Small intestine (tissue), 7 donors: ENCODE results near the gene SLC16A14. TPM values are rescaled to one million over a fixed set of nuclear protein-coding genes. Genes with fewer than 3 reads are reported as not detected.

Experiments
- DNase-seq, 2 donors: peaks; one replicate each; pipeline versions ENCODE4 v3.0.0 to v3.0.0-alpha.2; 2013
- FAIRE-seq: peaks from 2 replicates; lab custom pipeline; 2012; peaks lifted over from hg19 to GRCh38; lab: Jason Lieb, UNC
- H3K27ac ChIP-seq, 3 donors: one replicate each; pipeline ENCODE4 v1.5.1; 2013; ENCODE audit warnings: low read length in 2 of 3, mild to moderate bottlenecking in 2 of 3, control low read depth in 1 of 3, inconsistent platforms in 1 of 3, low read depth in 1 of 3, moderate library complexity in 1 of 3
- H3K27me3 ChIP-seq, 3 donors: one replicate each; pipeline ENCODE4 v1.6.1; 2013; ENCODE audit warnings: low read length in 3 of 3, inconsistent platforms in 1 of 3; ENCODE audit not compliant: control insufficient read depth in 3 of 3, insufficient read depth in 3 of 3
- H3K36me3 ChIP-seq, 3 donors: one replicate each; pipeline ENCODE4 v1.6.1; 2013; ENCODE audit warnings: low read length in 3 of 3, inconsistent platforms in 1 of 3, low read depth in 1 of 3, mild to moderate bottlenecking in 1 of 3, moderate library complexity in 1 of 3; ENCODE audit not compliant: control insufficient read depth in 3 of 3, insufficient read depth in 2 of 3
- H3K4me1 ChIP-seq, 3 donors: one replicate each; pipeline ENCODE4 v1.6.1; 2013; ENCODE audit warnings: low read length in 2 of 3, inconsistent platforms in 1 of 3, low read depth in 1 of 3, mild to moderate bottlenecking in 1 of 3, moderate library complexity in 1 of 3; ENCODE audit not compliant: control insufficient read depth in 3 of 3, insufficient read depth in 2 of 3
- H3K4me3 ChIP-seq, 3 donors: one replicate each; pipeline ENCODE4 v1.5.1; 2013; ENCODE audit warnings: low read length in 3 of 3, control low read depth in 1 of 3, inconsistent platforms in 1 of 3, low read depth in 1 of 3, mild to moderate bottlenecking in 1 of 3, moderate library complexity in 1 of 3
- H3K9me3 ChIP-seq, 2 donors: one replicate each; pipeline ENCODE4 v1.6.1; 2013; ENCODE audit warnings: low read depth in 1 of 2, low read length in 1 of 2; ENCODE audit not compliant: control insufficient read depth in 2 of 2, insufficient read depth in 1 of 2
- WGBS, 3 donors: extraction: QIAGEN DNeasy Blood & Tissue Kit; methylation state at CpG; one replicate each; pipeline ENCODE4 v1.1.7; 2013; 5-methylcytosine and 5-hydroxymethylcytosine counted together
- polyA plus RNA-seq, 4 donors: library from polyadenylated mRNA; stranded (reverse) in 3 of 4; unstranded in 1 of 4; fragments of 200-250 nt in 3 of 4; fragments of 120-200 nt in 1 of 4; gene quantifications; one replicate each; pipeline versions ENCODE4 v1.2.1 to v1.2.3, GENCODE V29; 2013
- donor health status: healthy with polysubstance abuse.
- donor health status: control.
- donor health status: control.
- donor health status: Bipolar disorder and iron deficiency.
- donor health status: healthy.

The SLC16A14 gene
- polyA plus RNA-seq, 4 donors, result 0.27 to 2.0 (median 1.3) TPM; not detected in 1

DNA sequence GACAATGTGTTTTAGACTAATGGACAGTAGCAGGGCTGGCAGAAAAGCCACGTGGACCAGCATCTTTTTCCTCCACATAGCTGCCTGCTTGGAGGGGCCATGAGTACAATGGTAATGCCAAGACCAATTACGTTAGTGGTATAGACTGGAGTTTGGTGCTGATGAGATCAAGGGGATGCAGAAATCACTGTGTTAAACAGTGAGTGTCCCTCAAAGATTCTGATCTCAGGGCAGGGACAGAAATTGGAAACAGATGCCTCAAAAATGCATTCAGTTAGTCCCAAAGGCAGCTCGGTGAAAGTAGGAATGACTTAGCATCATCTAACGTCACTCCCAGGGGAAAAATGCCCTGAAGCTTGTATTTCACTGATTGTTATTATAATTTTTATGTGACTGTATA is 72.4 kb downstream of the SLC16A14 start:
- DNase-seq (no peak), FAIRE-seq (no peak)
- 92 to 96% (median 93%) methylated on average over 4 of the region's 4 CpGs for WGBS, 3 donors
- Histone ChIP-seq H3K4me1 (no peaks in the 10 kb centered on the region), H3K27me3 (no peaks in the 10 kb centered on the region), H3K27ac (no peak overlapping the region), H3K36me3 (no peaks in the 10 kb centered on the region), H3K4me3 (no peak overlapping the region), H3K9me3 (peaks cover 0 to 1% of the 10 kb centered on the region in 2 donors)

DNA sequence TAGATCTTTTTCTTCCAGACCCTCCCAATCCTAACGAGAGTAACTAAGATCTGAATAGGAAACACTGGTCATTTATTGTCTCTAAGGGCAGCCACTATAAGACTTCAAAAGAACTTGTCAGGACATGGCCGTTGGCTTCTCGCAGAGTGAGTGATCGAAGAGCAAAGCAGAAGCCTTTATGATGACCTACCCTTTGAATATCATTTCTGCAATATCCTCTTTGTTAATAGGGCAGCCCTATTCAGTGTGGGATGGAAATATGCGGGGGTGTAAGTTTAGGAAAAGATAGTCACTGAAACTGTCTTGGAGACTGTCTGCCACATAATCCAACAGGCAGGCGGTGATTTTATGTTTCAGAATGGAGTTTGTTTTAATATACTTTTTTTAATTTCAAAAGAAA is 75.5 kb downstream of the SLC16A14 start:
- Histone ChIP-seq H3K4me3 (no peak overlapping the region), H3K4me1 (no peaks in the 10 kb centered on the region), H3K9me3 (peaks cover 0 to 3% of the 10 kb centered on the region in 2 donors), H3K27ac (no peak overlapping the region), H3K36me3 (no peaks in the 10 kb centered on the region), H3K27me3 (no peaks in the 10 kb centered on the region)
- FAIRE-seq, result no peak
- no peak for DNase-seq
- 93 to 98% (median 93%) methylated on average over 6 of the region's 6 CpGs for WGBS, 3 donors

Other genes starting within 250 kb of the SLC16A14 start
- 10 to 100 TPM; 16.8 to 93.9 (median 25.8) TPM for gene TRIP12, start 146.9 kb downstream of the SLC16A14 start, polyA plus RNA-seq
- 1 to 10 TPM; 1.2 to 2.3 (median 1.6) TPM for gene FBXO36, start 146.4 kb downstream of the SLC16A14 start, polyA plus RNA-seq
- 10 to 100 TPM; 11.2 to 13.7 (median 11.7) TPM for gene SP110, start 151.1 kb upstream of the SLC16A14 start, polyA plus RNA-seq
- gene SP140, start 156.8 kb upstream of the SLC16A14 start, polyA plus RNA-seq, result 1 to 10 TPM in 3 of 4 donors, not detected in 1; 1.5 to 3.0 (median 1.5) TPM